Cardiac fibroblast (primary cell): ENCODE results near the gene CTPS1.

Source experiments
- DNase-seq, 2 donors: peaks; one replicate each; pipeline versions ENCODE4 v3.0.0 to v3.0.0-alpha.2; 2010; ENCODE audit warnings: low read depth in 2 of 2
- H3K4me3 ChIP-seq, 2 donors: replicated peaks in 1 of 2; 1 replicate in 1 of 2; 2 replicates in 1 of 2; pipeline ENCODE4 v1.5.1; 2011; ENCODE audit warnings: low read depth in 2 of 2, low read length in 2 of 2, mild to moderate bottlenecking in 2 of 2, moderate library complexity in 1 of 2
- CTCF ChIP-seq: IDR thresholded peaks from one replicate; pipeline ENCODE4 v1.5.1; 2011; ENCODE audit warnings: low read depth, mild to moderate bottlenecking, low read length, inconsistent platforms

Gene CTPS1

GRCh38 chr1:41013796-41014195, 34.3 kb downstream of the CTPS1 start:
- TF ChIP-seq CTCF, result no peak
- DNase-seq, result peak; percentile 42 to 74
- H3K4me3 ChIP-seq, result no peak overlapping the region

- no peak overlapping the region for H3K4me3 ChIP-seq
- no peak for DNase-seq
- no peak for TF ChIP-seq CTCF
Observed at GRCh38 chr1:41014871-41015270, 35.4 kb downstream of the CTPS1 start.

- no peak for DNase-seq
- TF ChIP-seq CTCF, result no peak
- H3K4me3 ChIP-seq, result no peak overlapping the region
Observed at GRCh38 chr1:41015281-41015896, 35.9 kb downstream of the CTPS1 start.

- TF ChIP-seq CTCF, result no peak
- DNase-seq, result no peak
- no peak overlapping the region for H3K4me3 ChIP-seq
Observed at GRCh38 chr1:41015897-41016470, 36.5 kb downstream of the CTPS1 start.

GRCh38 chr1:41017141-41018017, 37.9 kb downstream of the CTPS1 start:
- no peak for DNase-seq
- TF ChIP-seq CTCF, result no peak
- H3K4me3 ChIP-seq, result no peak overlapping the region

- no peak for DNase-seq
- H3K4me3 ChIP-seq, result no peak overlapping the region
- TF ChIP-seq CTCF, result no peak
Observed at GRCh38 chr1:41018018-41018410, 38.5 kb downstream of the CTPS1 start.
